HG03060 (cell line): ENCODE results near the gene NFIX.

Experiments used
- ATAC-seq: cut with Tn5 transposase; IDR thresholded peaks from one replicate; pipeline ENCODE4 v1.9.1; 2021; ENCODE audit warnings: low read depth, moderate number of reproducible peaks; ENCODE audit not compliant: unreplicated experiment

Gene NFIX

GRCh38 chr19:13006431-13007281 is 11.4 kb downstream of the NFIX start:
- no peak for ATAC-seq

GRCh38 chr19:13007292-13008045 is 12.2 kb downstream of the NFIX start:
- no peak for ATAC-seq

DNA sequence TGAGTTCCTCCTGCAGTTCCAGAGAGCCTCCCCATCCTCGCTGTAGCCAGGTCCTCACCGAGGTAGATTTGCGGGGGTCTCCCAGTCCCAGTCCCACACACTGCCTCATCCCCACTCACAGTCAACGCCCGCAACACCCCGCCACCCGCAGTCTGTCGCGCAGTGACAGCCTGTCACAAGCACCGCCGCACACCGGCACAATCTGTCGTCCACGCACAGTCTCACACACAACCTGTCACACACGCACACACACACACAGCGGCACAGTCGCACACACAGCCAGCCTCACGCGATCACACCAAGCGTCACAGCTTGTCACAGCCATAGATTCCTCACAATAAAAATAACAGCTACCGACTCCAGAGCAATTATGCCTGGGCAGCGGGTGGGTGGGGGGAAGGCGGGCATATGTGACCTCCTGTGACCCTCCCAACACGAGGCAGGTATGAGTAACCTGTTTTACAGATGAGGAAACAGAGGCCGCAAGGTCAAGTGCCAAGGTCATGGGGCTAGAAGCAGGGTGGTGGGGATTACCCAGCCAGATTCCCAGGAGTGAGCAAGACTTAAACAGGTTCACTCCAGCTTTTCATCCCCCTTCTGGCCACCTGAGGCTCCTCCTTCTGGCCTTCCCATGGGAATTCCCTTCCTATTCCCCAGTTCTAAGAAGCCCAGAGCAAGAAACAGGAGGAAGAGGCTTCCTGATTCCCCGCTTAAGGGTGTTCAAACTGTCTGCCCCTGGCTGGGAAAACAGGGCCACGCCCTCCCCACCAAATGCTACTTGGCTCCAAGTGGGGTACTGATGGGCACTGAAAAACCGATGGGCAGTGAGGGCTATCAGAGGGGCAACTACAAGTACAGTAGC is 13.9 kb downstream of the NFIX start:
- ATAC-seq = no peak

DNA sequence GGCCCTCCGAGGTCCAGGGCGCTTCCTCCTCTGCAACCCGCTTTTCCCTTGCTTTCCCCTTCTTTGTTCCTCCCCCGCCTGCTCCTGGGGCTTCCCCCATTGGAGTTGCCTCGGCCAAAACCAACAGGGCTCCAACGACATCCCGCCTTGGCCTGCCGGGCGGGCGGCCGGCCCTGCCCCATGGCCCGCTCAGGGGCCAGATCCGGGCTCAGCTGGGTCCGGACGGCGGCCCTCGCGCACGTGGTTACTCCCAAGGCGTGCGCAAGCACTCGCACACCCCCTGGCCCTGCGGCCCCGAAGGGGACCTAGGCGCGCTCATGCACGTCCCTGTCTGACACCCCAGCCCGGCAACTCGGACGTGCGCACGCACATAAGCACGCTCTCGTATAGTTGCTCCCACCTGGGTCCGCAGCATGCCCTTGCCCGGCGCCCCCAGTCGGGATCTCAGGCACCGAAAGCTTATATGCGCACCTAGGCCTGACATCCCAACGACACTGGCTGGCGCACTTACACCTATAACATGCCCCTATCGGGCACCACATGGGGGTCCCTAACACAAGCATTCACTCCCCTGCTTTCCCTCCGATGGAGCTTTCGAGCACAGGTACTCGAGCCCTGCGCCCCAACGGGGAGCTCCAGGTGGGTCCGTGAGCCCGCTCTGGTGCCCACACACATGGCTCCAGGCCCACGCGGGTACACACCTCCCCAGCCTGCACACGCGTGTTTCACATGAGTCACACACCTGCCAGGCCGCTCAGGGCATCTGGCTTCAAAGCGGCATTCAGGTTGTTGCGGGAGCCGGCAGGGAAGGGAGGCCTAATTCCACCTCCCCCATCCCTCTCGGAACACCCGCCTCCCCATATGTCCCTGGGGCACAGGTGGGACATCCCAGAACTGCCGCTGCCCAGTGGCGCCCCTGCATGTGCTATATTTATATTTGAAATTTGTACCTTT is 15.0 kb downstream of the NFIX start:
- no peak for ATAC-seq

DNA sequence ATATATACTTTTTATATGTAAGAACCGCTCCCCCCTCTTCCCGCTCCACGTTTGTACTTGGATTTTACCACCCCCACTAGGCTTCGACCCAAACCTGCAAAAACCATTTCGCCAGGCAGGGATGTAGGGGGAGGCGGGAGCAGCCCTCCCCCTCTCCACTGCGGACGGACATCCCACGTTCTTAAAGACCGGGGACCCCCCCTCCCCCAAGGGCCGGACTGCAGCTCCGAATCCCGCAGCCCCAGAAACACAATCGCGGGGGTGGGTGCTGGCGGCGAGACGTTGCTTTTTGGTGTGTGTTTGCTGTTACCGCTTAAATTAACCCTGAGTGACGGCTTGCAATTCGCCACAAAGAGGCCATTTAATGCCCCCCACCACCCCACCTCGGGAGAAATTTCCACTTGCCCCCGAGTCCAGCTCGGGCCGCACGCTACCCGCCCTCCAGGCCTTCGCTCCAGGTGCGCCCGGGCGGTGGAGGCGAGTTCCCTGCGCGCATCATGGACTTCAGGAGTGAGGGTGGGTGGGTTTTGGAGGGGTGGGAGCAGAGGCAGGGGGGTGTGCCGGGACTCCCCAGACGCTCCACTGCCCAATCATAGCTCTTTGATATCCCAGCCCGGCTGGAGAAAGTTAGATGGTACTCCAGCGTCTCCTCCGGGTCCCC is 15.8 kb downstream of the NFIX start:
- ATAC-seq = no peak

DNA sequence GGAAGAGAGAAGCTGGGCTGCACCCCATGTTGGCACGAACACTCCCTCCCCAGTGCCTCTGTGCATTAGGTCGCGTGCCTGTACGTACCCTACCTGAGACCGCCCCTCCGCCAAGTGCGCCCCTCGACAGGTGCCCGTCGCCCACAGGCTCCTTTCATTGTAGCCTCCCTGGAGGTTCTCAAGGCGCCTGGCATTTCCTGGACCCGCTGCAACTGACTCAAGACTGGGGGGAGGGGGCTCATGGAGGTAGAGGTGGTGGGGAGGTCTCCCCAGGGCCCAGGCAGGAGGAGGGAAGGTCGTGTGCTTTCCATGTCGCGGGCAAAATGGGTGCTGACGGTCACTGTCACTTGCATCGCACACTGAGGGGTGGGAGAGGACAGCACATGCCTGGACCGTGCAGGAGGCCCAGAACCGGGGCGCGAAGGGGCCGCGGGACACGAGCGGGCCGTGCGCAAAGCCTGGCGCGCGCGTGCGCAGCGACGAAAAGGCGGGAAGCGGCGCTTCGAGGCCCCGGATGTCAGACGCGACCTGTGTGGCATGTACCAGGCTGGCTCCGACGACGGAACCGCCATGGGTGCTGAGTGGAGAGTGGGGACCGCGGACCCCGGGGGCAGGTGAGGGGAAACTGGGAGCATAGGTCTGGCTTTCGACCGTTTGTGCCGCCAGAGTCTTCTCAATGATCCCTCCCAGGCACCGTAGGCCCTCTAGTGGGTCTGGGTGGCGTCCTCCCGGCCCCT is 16.5 kb downstream of the NFIX start:
- ATAC-seq = no peak

GRCh38 chr19:13012390-13012689 is 17.1 kb downstream of the NFIX start:
- ATAC-seq = no peak

DNA sequence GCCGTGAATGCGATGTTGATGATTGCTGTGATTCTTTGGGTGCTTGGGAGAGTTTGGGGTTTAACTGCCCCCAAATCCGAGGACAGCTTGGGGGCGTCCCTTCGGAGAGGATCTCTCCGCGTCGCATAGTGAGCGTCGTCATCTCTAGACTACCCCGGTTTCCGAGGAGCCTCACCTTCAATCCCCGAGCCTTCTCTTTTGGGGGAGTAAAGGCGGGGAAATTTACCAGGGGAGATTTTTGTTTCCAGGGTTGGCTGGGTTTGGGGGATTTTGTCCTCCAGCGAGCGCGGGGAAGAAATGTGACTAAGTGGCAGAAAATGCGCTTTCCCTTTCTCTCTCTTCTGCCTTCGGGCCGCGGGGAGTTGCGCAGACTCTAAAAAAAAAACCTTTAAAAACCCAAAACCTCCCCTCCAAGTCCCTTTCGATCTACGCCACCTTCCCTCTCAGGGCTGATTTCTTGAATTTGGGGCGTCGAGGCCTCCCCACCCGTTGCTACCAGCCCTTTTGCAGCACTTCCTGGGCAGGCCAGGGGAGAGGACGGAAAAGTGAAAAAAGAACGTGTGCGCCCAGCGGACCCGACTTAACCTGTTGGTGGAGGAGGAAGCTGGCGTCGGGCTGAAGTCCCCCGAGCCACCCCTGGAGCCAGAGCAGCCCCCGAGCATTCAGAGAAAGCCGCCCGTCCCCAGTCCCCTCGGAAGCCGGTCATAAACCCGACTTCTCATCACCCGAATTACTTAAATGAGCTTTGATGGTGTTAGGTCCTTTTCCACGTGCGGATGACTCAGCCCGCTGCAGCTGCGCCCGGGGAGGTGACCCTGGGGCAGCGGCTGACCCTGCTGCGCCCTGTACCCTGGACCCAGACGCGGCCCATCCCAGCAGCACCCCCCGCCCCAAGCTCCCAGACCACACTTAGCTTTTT is 17.7 kb downstream of the NFIX start:
- no peak for ATAC-seq

GRCh38 chr19:13013649-13014048 is 18.4 kb downstream of the NFIX start:
- ATAC-seq = no peak

DNA sequence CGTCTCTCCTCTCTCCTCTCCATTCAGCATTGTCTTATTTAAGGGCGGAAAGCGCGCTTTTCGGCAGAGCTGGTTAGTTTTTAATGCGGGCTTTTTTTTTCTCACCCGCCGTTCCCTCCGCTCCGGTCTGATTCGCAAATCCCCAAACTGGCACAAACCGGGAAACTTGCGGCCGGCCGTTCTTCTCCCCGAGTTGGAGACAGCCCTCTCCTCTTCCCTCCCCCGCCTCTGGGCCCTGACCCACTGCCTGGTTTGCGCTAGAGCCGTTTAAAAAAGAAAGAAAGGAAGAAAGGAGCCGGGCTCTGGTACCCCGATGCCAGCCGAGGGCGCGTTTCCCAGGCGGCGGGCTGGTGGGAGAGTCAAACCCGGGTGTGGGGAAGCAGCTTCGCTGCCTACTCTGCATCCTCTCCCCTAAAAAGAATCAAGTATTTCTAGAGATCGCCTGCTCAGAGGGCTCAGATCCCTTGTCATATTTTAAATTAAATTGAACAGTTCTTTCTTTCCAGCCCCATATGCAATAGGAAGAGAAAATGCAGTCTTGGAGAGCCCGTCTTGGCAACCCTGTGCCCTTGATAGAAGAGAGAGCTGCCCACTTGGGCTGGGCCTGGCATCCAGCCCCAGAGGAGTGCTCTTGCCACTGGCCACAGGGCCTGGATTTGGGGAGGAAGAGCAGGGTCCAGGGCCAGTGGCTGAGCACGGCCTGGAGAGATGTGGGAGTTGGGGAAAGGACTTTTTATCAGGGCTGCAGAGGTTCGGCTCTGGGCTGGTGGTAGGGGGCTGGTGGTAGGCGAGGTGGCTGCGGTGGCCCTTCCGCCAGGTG is 19.0 kb downstream of the NFIX start:
- ATAC-seq = no peak

- ATAC-seq = no peak
Observed at GRCh38 chr19:13014921-13015280, 19.6 kb downstream of the NFIX start.

DNA sequence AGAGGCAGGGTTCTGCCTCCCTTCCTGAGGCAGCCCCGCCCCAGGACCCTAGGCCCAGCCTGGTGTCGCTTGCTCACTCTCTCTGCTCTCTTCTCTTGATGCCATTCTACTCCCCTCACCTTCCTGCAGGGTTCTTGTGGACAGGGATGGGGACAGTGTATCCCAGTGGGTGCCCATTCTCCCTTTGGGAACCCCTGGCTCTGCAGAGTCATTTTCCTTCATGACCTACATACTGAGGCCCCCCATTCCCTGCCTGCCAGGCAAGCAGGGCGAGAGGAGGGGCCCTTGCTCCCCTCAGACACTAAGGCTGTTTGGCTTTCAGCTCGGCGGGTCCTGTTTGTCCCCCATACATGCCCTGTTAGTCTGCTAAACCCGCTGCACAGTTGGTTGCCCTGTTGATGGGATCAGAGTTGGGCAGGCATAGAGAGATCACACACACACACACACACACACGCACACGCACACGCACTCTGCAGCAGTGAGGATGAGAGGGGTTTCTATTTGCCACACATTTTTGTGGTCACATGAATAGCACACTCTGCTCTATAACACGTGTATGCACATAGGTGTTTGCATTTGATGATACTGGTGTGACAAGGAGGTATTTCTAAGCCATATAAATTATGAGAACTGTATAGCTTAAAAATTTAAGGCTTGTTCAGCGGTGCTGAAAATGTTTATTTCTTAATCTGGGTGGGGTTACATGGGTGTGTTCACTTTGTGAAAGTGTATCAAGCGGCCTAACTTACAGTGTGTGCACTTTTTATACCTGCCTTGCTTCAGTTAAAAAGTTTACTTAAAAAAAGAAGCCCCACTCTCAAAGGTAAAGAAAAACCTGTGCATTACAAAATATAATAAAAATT is 20.3 kb downstream of the NFIX start:
- ATAC-seq = no peak

GRCh38 chr19:13016245-13016627 is 21.0 kb downstream of the NFIX start:
- no peak for ATAC-seq

GRCh38 chr19:13016628-13017305 is 21.5 kb downstream of the NFIX start:
- ATAC-seq = no peak

GRCh38 chr19:13017306-13018034 is 22.2 kb downstream of the NFIX start:
- no peak for ATAC-seq
